Skeletal muscle cell (primary cell): Measurements from ENCODE around the gene MAGEA9.
"Not testable (repeated sequence)": the region's sequence is repeated elsewhere in the genome, so short reads cannot be mapped to it uniquely, and the experiment has no call there.

Experiments
- DNase-seq: peaks from one replicate; pipeline ENCODE4 v3.0.0-alpha.2; 2010; ENCODE audit warnings: low read depth
- H3K4me3 ChIP-seq: 2 replicates; pipeline ENCODE4 v1.5.1; 2011; ENCODE audit warnings: low read depth, mild to moderate bottlenecking, control low read depth, low read length, moderate library complexity

Gene MAGEA9

GRCh38 chrX:149803458-149804062 is 21.8 kb downstream of the MAGEA9 start:
- no peak overlapping the region for H3K4me3 ChIP-seq
- no peak for DNase-seq

- H3K4me3 ChIP-seq: no peak overlapping the region
- DNase-seq: no peak
Observed at GRCh38 chrX:149804102-149804501, 22.4 kb downstream of the MAGEA9 start.

GRCh38 chrX:149807747-149808458 is 26.2 kb downstream of the MAGEA9 start:
- no peak overlapping the region for H3K4me3 ChIP-seq
- DNase-seq: no peak

GRCh38 chrX:149818652-149819051 is 36.9 kb downstream of the MAGEA9 start:
- no peak overlapping the region for H3K4me3 ChIP-seq
- no peak for DNase-seq

GRCh38 chrX:149819371-149819770 is 37.6 kb downstream of the MAGEA9 start:
- H3K4me3 ChIP-seq: no peak overlapping the region
- DNase-seq: no peak

- no peak overlapping the region for H3K4me3 ChIP-seq
- no peak for DNase-seq
Observed at GRCh38 chrX:149825424-149825823, 43.7 kb downstream of the MAGEA9 start.

GRCh38 chrX:149827254-149827653 is 45.5 kb downstream of the MAGEA9 start:
- no peak for DNase-seq
- no peak overlapping the region for H3K4me3 ChIP-seq

- H3K4me3 ChIP-seq: no peak overlapping the region
- DNase-seq: no peak
Observed at GRCh38 chrX:149829751-149830191, 48.0 kb downstream of the MAGEA9 start.

GRCh38 chrX:149830192-149830873 is 48.6 kb downstream of the MAGEA9 start:
- no peak for DNase-seq
- H3K4me3 ChIP-seq: peak overlapping the region; percentile 29

GRCh38 chrX:149831473-149831872 is 49.7 kb downstream of the MAGEA9 start:
- H3K4me3 ChIP-seq: no peak overlapping the region
- DNase-seq: no peak

GRCh38 chrX:149836728-149837127 is 55.0 kb downstream of the MAGEA9 start:
- not testable (repeated sequence) for H3K4me3 ChIP-seq, DNase-seq

- no peak overlapping the region for H3K4me3 ChIP-seq
Observed at GRCh38 chrX:149837167-149837566, 55.4 kb downstream of the MAGEA9 start.

More at GRCh38 chrX:149837167-149837566, 55.4 kb downstream of the MAGEA9 start:
- DNase-seq: no peak
